Measurements from ENCODE around the gene TULP4.
A peak's percentile ranks its signal among the peaks of the same experiment; 100 is the strongest.

Gene TULP4

DNA sequence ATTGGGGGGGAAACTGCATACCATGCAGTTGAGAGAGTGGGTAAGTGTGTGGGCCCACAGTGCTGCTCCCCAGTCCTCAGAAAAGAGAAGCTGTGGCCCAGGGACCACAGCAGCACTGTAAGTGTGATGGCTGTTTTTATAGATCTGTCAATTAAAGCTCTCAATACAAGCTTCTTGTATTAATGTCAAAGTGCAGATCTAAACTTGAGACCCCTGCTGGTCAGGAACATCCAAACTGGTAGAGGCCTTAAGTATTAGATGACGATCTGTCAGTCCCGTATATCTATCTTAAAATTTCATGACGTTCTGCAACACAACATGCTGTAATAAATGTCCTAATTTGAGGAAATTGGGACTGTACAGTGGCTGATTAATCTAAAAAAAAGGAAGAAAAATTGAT is 74.8 kb downstream of the TULP4 start:
- no peaks in the 10 kb centered on the region for H3K9me3 ChIP-seq (ENCODE audit: control insufficient read depth, low read length)
- no peaks in the 10 kb centered on the region for H3K36me3 ChIP-seq (ENCODE audit: control insufficient read depth in 1 of 2, insufficient read depth in 2 of 2, low read depth in 1 of 2, low read length in 2 of 2)
- H4K8ac ChIP-seq (ENCODE audit: low read length), result no peak overlapping the region
- no peak overlapping the region for H3K4ac ChIP-seq (ENCODE audit: low read depth in 1 of 2, low read length in 2 of 2)
- no peak overlapping the region for H4K91ac ChIP-seq (ENCODE audit: low read length)
- no peak for DNase-seq
- no peak overlapping the region for H3K27ac ChIP-seq (ENCODE audit: low read length, poor library complexity, severe bottlenecking)
- H2AK5ac ChIP-seq (ENCODE audit: low read length, severe bottlenecking), result no peak overlapping the region
- H3K4me3 ChIP-seq (ENCODE audit: insufficient read depth in 1 of 2, low read depth in 1 of 2, low read length in 2 of 2), result no peak overlapping the region
- no peak overlapping the region for H3K14ac ChIP-seq (ENCODE audit: low read length in 2 of 2)
- H3K27me3 ChIP-seq (ENCODE audit: control insufficient read depth in 1 of 2, insufficient read depth in 1 of 2, low read length in 2 of 2), result no peaks in the 10 kb centered on the region
- no peak overlapping the region for H3K18ac ChIP-seq (ENCODE audit: low read depth in 1 of 2, low read length in 2 of 2)
- H3K4me1 ChIP-seq (ENCODE audit: control insufficient read depth, insufficient read depth, low read depth, low read length), result peaks cover 1% of the 10 kb centered on the region
- WGBS, result 100% methylated on average over 2 of the region's 3 CpGs
- peaks cover 27% of the 10 kb centered on the region for H3K79me1 ChIP-seq (replicated peaks; ENCODE audit: low read length, poor library complexity, severe bottlenecking)
- H3K23ac ChIP-seq (ENCODE audit: low read length in 2 of 2), result no peak overlapping the region
- no peak overlapping the region for H2BK12ac ChIP-seq (ENCODE audit: low read length in 2 of 2)
- no peak overlapping the region for H3K9ac ChIP-seq (ENCODE audit: low read length)
- H2BK120ac ChIP-seq (ENCODE audit: low read depth, low read length), result no peak overlapping the region
- no peak overlapping the region for H2BK15ac ChIP-seq (ENCODE audit: low read depth, poor library complexity, severe bottlenecking)
- H2BK5ac ChIP-seq (ENCODE audit: low read depth, low read length, poor library complexity, severe bottlenecking), result no peak overlapping the region
- no peak overlapping the region for H2AFZ ChIP-seq (ENCODE audit: low read depth, low read length)
- no peak overlapping the region for H3K4me2 ChIP-seq (ENCODE audit: low read length, poor library complexity, severe bottlenecking)

DNA sequence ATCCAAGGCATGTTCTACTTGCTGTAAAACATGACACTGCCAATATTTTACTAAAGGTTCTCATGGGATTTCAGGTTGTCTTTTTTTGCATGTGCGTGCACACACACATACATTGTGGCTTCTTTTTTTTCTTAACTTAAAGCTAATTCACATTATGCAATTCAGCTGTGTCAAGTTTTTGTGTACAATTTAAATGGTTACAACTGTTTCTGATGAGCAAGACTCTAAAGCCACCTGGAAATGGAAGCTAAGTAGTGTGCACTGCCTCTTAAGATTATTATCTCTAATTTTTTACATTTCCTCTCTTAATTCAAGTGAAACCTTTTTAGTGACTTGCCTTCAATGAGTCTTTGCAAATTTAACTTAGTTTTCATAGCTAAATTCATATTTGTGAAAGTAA is 75.3 kb downstream of the TULP4 start:
- no peak for DNase-seq
- H4K8ac ChIP-seq (ENCODE audit: low read length), result no peak overlapping the region
- no peak overlapping the region for H3K27ac ChIP-seq (ENCODE audit: low read length, poor library complexity, severe bottlenecking)
- no peak overlapping the region for H2BK15ac ChIP-seq (ENCODE audit: low read depth, poor library complexity, severe bottlenecking)
- peaks cover 28% of the 10 kb centered on the region for H3K79me1 ChIP-seq (replicated peaks; ENCODE audit: low read length, poor library complexity, severe bottlenecking)
- no peak overlapping the region for H3K14ac ChIP-seq (ENCODE audit: low read length in 2 of 2)
- no peak overlapping the region for H3K4me3 ChIP-seq (ENCODE audit: insufficient read depth in 1 of 2, low read depth in 1 of 2, low read length in 2 of 2)
- H3K36me3 ChIP-seq (ENCODE audit: control insufficient read depth in 1 of 2, insufficient read depth in 2 of 2, low read depth in 1 of 2, low read length in 2 of 2), result no peaks in the 10 kb centered on the region
- peaks cover 1% of the 10 kb centered on the region for H3K4me1 ChIP-seq (ENCODE audit: control insufficient read depth, insufficient read depth, low read depth, low read length)
- no peak overlapping the region for H2AK5ac ChIP-seq (ENCODE audit: low read length, severe bottlenecking)
- H2BK5ac ChIP-seq (ENCODE audit: low read depth, low read length, poor library complexity, severe bottlenecking), result no peak overlapping the region
- H3K9me3 ChIP-seq (ENCODE audit: control insufficient read depth, low read length), result no peaks in the 10 kb centered on the region
- no peak overlapping the region for H3K23ac ChIP-seq (ENCODE audit: low read length in 2 of 2)
- H2BK12ac ChIP-seq (ENCODE audit: low read length in 2 of 2), result no peak overlapping the region
- no peak overlapping the region for H3K9ac ChIP-seq (ENCODE audit: low read length)
- no peak overlapping the region for H4K91ac ChIP-seq (ENCODE audit: low read length)
- WGBS, result no CpG with 5 or more reads among the region's 1 CpG
- no peak overlapping the region for H2BK120ac ChIP-seq (ENCODE audit: low read depth, low read length)
- no peaks in the 10 kb centered on the region for H3K27me3 ChIP-seq (ENCODE audit: control insufficient read depth in 1 of 2, insufficient read depth in 1 of 2, low read length in 2 of 2)
- H3K4ac ChIP-seq (ENCODE audit: low read depth in 1 of 2, low read length in 2 of 2), result no peak overlapping the region
- no peak overlapping the region for H3K18ac ChIP-seq (ENCODE audit: low read depth in 1 of 2, low read length in 2 of 2)
- H2AFZ ChIP-seq (ENCODE audit: low read depth, low read length), result no peak overlapping the region
- no peak overlapping the region for H3K4me2 ChIP-seq (ENCODE audit: low read length, poor library complexity, severe bottlenecking)

DNA sequence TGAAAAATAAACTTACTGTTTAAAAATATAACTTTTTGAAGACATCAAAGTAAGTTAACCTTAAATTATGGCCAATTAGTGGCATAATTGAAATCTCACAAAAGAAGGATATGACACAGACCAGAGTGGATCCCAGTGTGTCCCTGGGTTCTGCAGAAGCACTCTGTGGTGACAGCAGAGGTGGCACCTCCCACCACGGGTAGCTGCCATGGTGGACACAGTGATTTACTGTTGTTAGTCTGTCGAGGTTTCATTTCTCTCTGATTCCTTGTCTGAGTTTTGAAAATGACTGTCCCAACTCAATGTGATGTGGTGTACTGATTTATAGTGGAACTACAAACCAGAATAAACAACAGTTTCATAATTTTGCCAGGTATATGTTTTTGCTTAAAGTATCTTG is 76.5 kb downstream of the TULP4 start:
- no peak overlapping the region for H4K8ac ChIP-seq (ENCODE audit: low read length)
- no peak overlapping the region for H2BK120ac ChIP-seq (ENCODE audit: low read depth, low read length)
- H3K79me1 ChIP-seq (replicated peaks; ENCODE audit: low read length, poor library complexity, severe bottlenecking), result peaks cover 31% of the 10 kb centered on the region
- no peak overlapping the region for H2BK15ac ChIP-seq (ENCODE audit: low read depth, poor library complexity, severe bottlenecking)
- no peak overlapping the region for H3K18ac ChIP-seq (ENCODE audit: low read depth in 1 of 2, low read length in 2 of 2)
- H2AK5ac ChIP-seq (ENCODE audit: low read length, severe bottlenecking), result no peak overlapping the region
- H3K4me1 ChIP-seq (ENCODE audit: control insufficient read depth, insufficient read depth, low read depth, low read length), result no peaks in the 10 kb centered on the region
- no peak overlapping the region for H3K4me2 ChIP-seq (ENCODE audit: low read length, poor library complexity, severe bottlenecking)
- no peak for DNase-seq
- peaks cover 0 to 6% of the 10 kb centered on the region in 2 experiments for H3K36me3 ChIP-seq (ENCODE audit: control insufficient read depth in 1 of 2, insufficient read depth in 2 of 2, low read depth in 1 of 2, low read length in 2 of 2)
- peaks cover under 1% of the 10 kb centered on the region for H3K9me3 ChIP-seq (ENCODE audit: control insufficient read depth, low read length)
- no peak overlapping the region for H3K23ac ChIP-seq (ENCODE audit: low read length in 2 of 2)
- H4K91ac ChIP-seq (ENCODE audit: low read length), result no peak overlapping the region
- H3K27me3 ChIP-seq (ENCODE audit: control insufficient read depth in 1 of 2, insufficient read depth in 1 of 2, low read length in 2 of 2), result no peaks in the 10 kb centered on the region
- H3K9ac ChIP-seq (ENCODE audit: low read length), result no peak overlapping the region
- H3K4me3 ChIP-seq (ENCODE audit: insufficient read depth in 1 of 2, low read depth in 1 of 2, low read length in 2 of 2), result no peak overlapping the region
- no peak overlapping the region for H3K4ac ChIP-seq (ENCODE audit: low read depth in 1 of 2, low read length in 2 of 2)
- no peak overlapping the region for H2BK5ac ChIP-seq (ENCODE audit: low read depth, low read length, poor library complexity, severe bottlenecking)
- H2AFZ ChIP-seq (ENCODE audit: low read depth, low read length), result no peak overlapping the region
- no peak overlapping the region for H3K27ac ChIP-seq (ENCODE audit: low read length, poor library complexity, severe bottlenecking)
- 100% methylated on average over 1 of the region's 2 CpGs for WGBS
- H3K14ac ChIP-seq (ENCODE audit: low read length in 2 of 2), result peak overlapping the region in 1 of 2 experiments; percentile 71
- H2BK12ac ChIP-seq (ENCODE audit: low read length in 2 of 2), result no peak overlapping the region

DNA sequence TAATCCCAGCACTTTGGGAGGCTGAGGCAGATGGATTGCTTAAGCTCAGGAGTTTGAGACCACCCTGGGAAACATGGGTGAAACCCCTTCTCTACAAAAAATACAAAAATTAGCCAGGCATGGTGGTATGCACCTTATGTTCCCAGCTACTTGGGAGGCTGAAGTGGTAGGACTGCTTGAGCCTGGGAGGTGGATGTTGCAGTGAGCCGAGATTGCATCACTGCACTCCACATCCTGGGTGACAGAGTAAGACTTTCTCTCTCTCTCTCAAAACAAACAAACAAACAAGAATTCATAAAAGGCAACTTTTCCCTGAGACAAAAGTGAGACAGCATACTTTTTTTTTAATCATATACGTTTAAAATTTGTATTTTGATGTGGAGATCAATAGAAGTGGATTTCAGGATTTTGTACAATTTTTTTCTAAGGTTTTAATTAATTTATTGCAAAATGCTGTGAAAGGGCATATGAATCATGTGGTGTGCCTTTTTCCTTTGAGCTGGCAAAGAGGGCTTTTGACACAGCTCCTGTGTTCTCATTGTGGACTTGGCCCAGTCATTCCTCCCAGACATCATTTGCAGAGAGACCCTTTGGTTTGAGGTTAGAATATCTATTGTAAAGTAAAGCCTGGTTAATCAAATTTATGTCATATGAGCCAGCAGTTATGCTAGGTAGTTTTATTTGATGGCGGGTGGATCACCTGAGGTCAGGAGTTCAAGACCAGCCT is 77.1 kb downstream of the TULP4 start:
- WGBS, result 95% methylated on average over 3 of the region's 3 CpGs

More for the DNA sequence above, 77.1 kb downstream of the TULP4 start:
- Histone ChIP-seq H3K79me1 (replicated peaks; ENCODE audit: low read length, poor library complexity, severe bottlenecking) (peaks cover 36% of the 10 kb centered on the region), H4K8ac (ENCODE audit: low read length) (no peak overlapping the region), H3K9ac (ENCODE audit: low read length) (no peak overlapping the region), H2AK5ac (ENCODE audit: low read length, severe bottlenecking) (no peak overlapping the region), H2BK12ac (ENCODE audit: low read length in 2 of 2) (no peak overlapping the region), H2AFZ (ENCODE audit: low read depth, low read length) (no peak overlapping the region), H3K23ac (ENCODE audit: low read length in 2 of 2) (no peak overlapping the region), H3K14ac (ENCODE audit: low read length in 2 of 2) (no peak overlapping the region), H2BK15ac (ENCODE audit: low read depth, poor library complexity, severe bottlenecking) (no peak overlapping the region), H2BK5ac (ENCODE audit: low read depth, low read length, poor library complexity, severe bottlenecking) (no peak overlapping the region), H3K27ac (ENCODE audit: low read length, poor library complexity, severe bottlenecking) (no peak overlapping the region), H3K4me2 (ENCODE audit: low read length, poor library complexity, severe bottlenecking) (no peak overlapping the region), H3K18ac (ENCODE audit: low read depth in 1 of 2, low read length in 2 of 2) (no peak overlapping the region), H2BK120ac (ENCODE audit: low read depth, low read length) (no peak overlapping the region), H3K9me3 (ENCODE audit: control insufficient read depth, low read length) (peaks cover 6% of the 10 kb centered on the region), H3K4me1 (ENCODE audit: control insufficient read depth, insufficient read depth, low read depth, low read length) (no peaks in the 10 kb centered on the region), H3K4me3 (ENCODE audit: insufficient read depth in 1 of 2, low read depth in 1 of 2, low read length in 2 of 2) (no peak overlapping the region), H3K4ac (ENCODE audit: low read depth in 1 of 2, low read length in 2 of 2) (no peak overlapping the region), H3K27me3 (ENCODE audit: control insufficient read depth in 1 of 2, insufficient read depth in 1 of 2, low read length in 2 of 2) (no peaks in the 10 kb centered on the region), H3K36me3 (ENCODE audit: control insufficient read depth in 1 of 2, insufficient read depth in 2 of 2, low read depth in 1 of 2, low read length in 2 of 2) (peaks cover 0 to 6% of the 10 kb centered on the region in 2 experiments), H4K91ac (ENCODE audit: low read length) (no peak overlapping the region)
- DNase-seq, result no peak
